HCT116 (cell line): ENCODE data around the gene POLR2H. TPM values are rescaled to one million over a fixed set of nuclear protein-coding genes. Genes with fewer than 3 reads are reported as not detected.

Experiments
- ATAC-seq: fragments of 200-7000 bp; cut with Tn5 transposase; 2 replicates; pipeline ENCODE4 v1.9.1; 2020; ENCODE audit warnings: mild to moderate bottlenecking, moderate library complexity
- BruUV-seq: library from RNA; stranded (reverse); fragments of 400-500 nt; replicated peaks from 2 replicates; lab custom pipeline; 2021; lab: Mats Ljungman, UMichigan
- CTCF ChIA-PET: fragments of 300-600 bp; sonication (Branson Sonifier 250); formaldehyde crosslinking; loops from one replicate; lab custom pipeline; 2021; ENCODE audit warnings: antibody characterized with exemption; lab: Charles Lee
- POLR2A ChIA-PET: fragments of 300-600, 350-600 bp; sonication (Branson Sonifier 250); formaldehyde crosslinking; loops from one replicate; lab custom pipeline; 2021; ENCODE audit warnings: antibody characterized with exemption; lab: Charles Lee
- RAD21 ChIA-PET, 2 experiments: fragments of 300-600 bp; sonication (Branson Sonifier 250); formaldehyde crosslinking; loops; one replicate each; lab custom pipeline; 2023; ENCODE audit warnings: low total read pairs in 2 of 2; ENCODE audit not compliant: uncharacterized antibody in 2 of 2, unreplicated experiment in 2 of 2, low non-redundant PET in 1 of 2; lab: Charles Lee
- DNase-seq: peaks from one replicate; pipeline ENCODE4 v3.0.0-alpha.2; 2010; ENCODE audit warnings: low read depth, low spot score
- H2AFZ ChIP-seq: fragments of 200-600 bp; shearing (Covaris generic), sonication (generic); 2 replicates; pipeline ENCODE4 v1.6.1; 2017; ENCODE audit warnings: low read depth, mixed run types, mixed read lengths, antibody characterized with exemption, low read length; ENCODE audit not compliant: poor library complexity, severe bottlenecking
- H3K27ac ChIP-seq: 2 replicates; pipeline ENCODE4 v1.5.1; 2012; ENCODE audit warnings: low read depth, low read length
- H3K27me3 ChIP-seq: fragments of 200-600 bp; sonication (generic); 2 replicates; pipeline ENCODE4 v1.6.1; 2016; ENCODE audit warnings: mixed run types, low read length, mixed read lengths; ENCODE audit not compliant: insufficient read depth
- H3K36me3 ChIP-seq, 2 experiments: fragments of 200-500 bp in 1 of 2; fragments of 200-600 bp in 1 of 2; sonication (Bioruptor generic) in 1 of 2; sonication (generic) in 1 of 2; 2 replicates each; pipeline versions ENCODE4 v1.5.1 to v1.6.1; 2014 to 2016; ENCODE audit warnings: low read length in 2 of 2, inconsistent platforms in 1 of 2, mixed read lengths in 1 of 2, mixed run types in 1 of 2; ENCODE audit not compliant: insufficient read depth in 2 of 2, control insufficient read depth in 1 of 2
- H3K4me1 ChIP-seq, 2 experiments: fragments of 200-600 bp in 1 of 2; sonication (generic) in 1 of 2; 2 replicates each; pipeline versions ENCODE4 v1.5.1 to v1.6.1; 2012 to 2017; ENCODE audit warnings: low read length in 2 of 2, inconsistent platforms in 1 of 2, mild to moderate bottlenecking in 1 of 2, mixed read lengths in 1 of 2, mixed run types in 1 of 2, moderate library complexity in 1 of 2; ENCODE audit not compliant: insufficient read depth in 2 of 2, control insufficient read depth in 1 of 2
- H3K4me2 ChIP-seq: fragments of 200-600 bp; sonication (generic); 2 replicates; pipeline ENCODE4 v1.6.1; 2017; ENCODE audit warnings: mixed run types, low read length, mixed read lengths
- H3K4me3 ChIP-seq, 2 experiments: fragments of 200-600 bp in 1 of 2; sonication (generic) in 1 of 2; replicated peaks in 1 of 2; 2 replicates each; pipeline ENCODE4 v1.5.1; 2011 to 2016; ENCODE audit warnings: low read length in 2 of 2, control low read depth in 1 of 2, low read depth in 1 of 2, mild to moderate bottlenecking in 1 of 2, mixed read lengths in 1 of 2, mixed run types in 1 of 2
- H3K79me2 ChIP-seq: fragments of 200-600 bp; sonication (generic); 2 replicates; pipeline ENCODE4 v1.6.1; 2017; ENCODE audit warnings: mild to moderate bottlenecking, mixed run types, low read length, moderate library complexity, mixed read lengths; ENCODE audit not compliant: insufficient read depth
- H3K9ac ChIP-seq: fragments of 200-600 bp; sonication (generic); 2 replicates; pipeline ENCODE4 v1.6.1; 2016; ENCODE audit warnings: low read length, mixed read lengths
- H3K9me2 ChIP-seq: fragments of 200-600 bp; sonication (generic), shearing (Covaris generic); 2 replicates; pipeline ENCODE4 v1.6.1; 2017; ENCODE audit warnings: mixed run types, mild to moderate bottlenecking, moderate library complexity; ENCODE audit not compliant: insufficient read depth
- H3K9me3 ChIP-seq, 2 experiments: fragments of 200-500 bp in 1 of 2; fragments of 200-600 bp in 1 of 2; sonication (Bioruptor generic) in 1 of 2; sonication (generic) in 1 of 2; 2 replicates each; pipeline ENCODE4 v1.6.1; 2014 to 2017; ENCODE audit warnings: low read length in 2 of 2, mixed read lengths in 2 of 2, inconsistent platforms in 1 of 2, low read depth in 1 of 2, mild to moderate bottlenecking in 1 of 2, mixed run types in 1 of 2, moderate library complexity in 1 of 2; ENCODE audit not compliant: control insufficient read depth in 1 of 2, insufficient read depth in 1 of 2
- H4K20me1 ChIP-seq: fragments of 200-600 bp; sonication (generic), shearing (Covaris generic); 2 replicates; pipeline ENCODE4 v1.6.1; 2017; ENCODE audit warnings: mixed run types, mild to moderate bottlenecking, moderate library complexity; ENCODE audit not compliant: insufficient read depth
- CBX3 ChIP-seq: IDR thresholded peaks from 2 replicates; pipeline ENCODE4 v1.6.1; 2012; ENCODE audit warnings: low read depth
- CEBPB ChIP-seq: IDR thresholded peaks from 2 replicates; pipeline ENCODE4 v1.6.1; 2012; ENCODE audit warnings: low read depth
- EGR1 ChIP-seq: IDR thresholded peaks from 2 replicates; pipeline ENCODE4 v1.6.1; 2012; ENCODE audit warnings: low read depth
- ELF1 ChIP-seq: IDR thresholded peaks from 2 replicates; pipeline ENCODE4 v1.6.1; 2012; ENCODE audit warnings: low read depth, borderline replicate concordance
- POLR2AphosphoS5 ChIP-seq: IDR thresholded peaks from 2 replicates; pipeline ENCODE4 v1.6.1; 2011; ENCODE audit warnings: mild to moderate bottlenecking, low read depth, low read length, moderate library complexity
- REST ChIP-seq: IDR thresholded peaks from 2 replicates; pipeline ENCODE4 v1.6.1; 2012; ENCODE audit warnings: low read depth
- SIN3A ChIP-seq: IDR thresholded peaks from 2 replicates; pipeline ENCODE4 v1.6.1; 2012; ENCODE audit warnings: low read depth
- SRF ChIP-seq: IDR thresholded peaks from 2 replicates; pipeline ENCODE4 v1.6.1; 2012; ENCODE audit warnings: low read depth
- YY1 ChIP-seq: IDR thresholded peaks from 2 replicates; pipeline ENCODE4 v1.6.1; 2011; ENCODE audit warnings: low read length, low read depth, moderate library complexity, mild to moderate bottlenecking; ENCODE audit not compliant: insufficient replicate concordance; ENCODE audit errors: extremely low read depth
- ZBTB33 ChIP-seq: IDR thresholded peaks from 2 replicates; pipeline ENCODE4 v1.6.1; 2011; ENCODE audit warnings: mild to moderate bottlenecking, low read length, moderate library complexity; ENCODE audit not compliant: insufficient replicate concordance; ENCODE audit errors: extremely low read depth
- ZFX ChIP-seq: fragments of 450-650 bp; IDR thresholded peaks from 2 replicates; pipeline ENCODE4 v1.6.1; 2017
- intact Hi-C: fragments of 100-400 bp; cut with micrococcal nuclease; formaldehyde crosslinking; loops from 2 replicates; pipeline ENCODE4 v1.10.0; 2022
- total RNA-seq: library from RNA; stranded (reverse); gene quantifications from one replicate; pipeline ENCODE4 v1.2.1, GENCODE V29; 2021; ENCODE audit not compliant: unreplicated experiment

Gene POLR2H
- total RNA-seq, 1 experiment from 2014 or later, result 156 TPM

GRCh38 chr3:184320104-184320445, 41.4 kb upstream of the POLR2H start:
- Histone ChIP-seq H3K9me2 (no peaks in the 10 kb centered on the region), H3K9me3 (no peaks in the 10 kb centered on the region), H3K79me2 (peaks cover 99% of the 10 kb centered on the region), H4K20me1 (peaks cover 33% of the 10 kb centered on the region; the same call in 1 of the 2 replicates), H3K27ac (peak overlapping the region; percentile 87), H2AFZ (no peak overlapping the region), H3K4me3 (peak overlapping the region; percentile 20 to 37; a peak in 3 of 4 replicates), H3K27me3 (no peaks in the 10 kb centered on the region), H3K36me3 (peaks cover 45 to 74% of the 10 kb centered on the region in 2 experiments), H3K4me1 (peaks cover 44 to 55% of the 10 kb centered on the region in 2 experiments), H3K4me2 (peak overlapping the region; percentile 82), H3K9ac (peak overlapping the region; percentile 59)
- RAD21 ChIA-PET, result no interaction called here
- DNase-seq (peak; percentile 83), ATAC-seq (peak; percentile 89)
- CTCF ChIA-PET, result interaction anchor here (1.0 to 1.4 kb wide), 2 partner anchors 31 to 70 kb away, joined by 4 read pairs; partner anchors contain the start of gene EEF1AKMT4
- TF ChIP-seq SRF (no peak), ELF1 (no peak), CBX3 (no peak), SIN3A (no peak), ZBTB33 (no peak), EGR1 (no peak), REST (no peak), ZFX (no peak), CEBPB (no peak), YY1 (peak; percentile 3), POLR2AphosphoS5 (peak; percentile 47; the same call in 1 of the 2 replicates)
- intact Hi-C loops, result no loop called here
- POLR2A ChIA-PET, result interaction anchor here (1.3 to 1.7 kb wide), 2 partner anchors 8 to 26 kb away, joined by 3 to 4 read pairs; no protein-coding TSS in a partner anchor
- BruUV-seq, result no TSS peak
